ENCODE results near the gene SLC6A13. TPM values are rescaled to one million over a fixed set of nuclear protein-coding genes. Genes with fewer than 3 reads are reported as not detected.

The SLC6A13 gene
- total RNA-seq, 6 experiments from 2014 or later = 2.0 to 70.6 (median 14.4) TPM

GRCh38 chr12:262113-262512 is 523 bp downstream of the SLC6A13 start:
- ATAC-seq = no peak
- Histone ChIP-seq H3K27ac (no peak overlapping the region), H3K9me3 (no peaks in the 10 kb centered on the region), H3K36me3 (no peaks in the 10 kb centered on the region), H3K4me3 (no peak overlapping the region), H3K4me1 (peaks cover 0 to 14% (median 3%) of the 10 kb centered on the region in 4 donors), H3K27me3 (no peaks in the 10 kb centered on the region)
- intact Hi-C loops (cut with DNase I) = no loop called here
- TF ChIP-seq POLR2A (IDR thresholded peaks at IDR 0.05) (no peak), CTCF (IDR thresholded peaks at IDR 0.05) (no peak)
- no peak for DNase-seq

GRCh38 chr12:257521-258321 is 4.9 kb downstream of the SLC6A13 start:
- no peaks in the 10 kb centered on the region for H3K9me3 ChIP-seq
- H3K4me3 ChIP-seq = no peak overlapping the region
- H3K36me3 ChIP-seq = no peaks in the 10 kb centered on the region
- intact Hi-C loops (cut with DNase I) = no loop called here
- ATAC-seq (peak; percentile 71 to 88 (median 80)), DNase-seq (no peak)
- TF ChIP-seq POLR2A (IDR thresholded peaks at IDR 0.05) (no peak), CTCF (IDR thresholded peaks at IDR 0.05) (no peak)
- peaks cover 0 to 14% (median 3%) of the 10 kb centered on the region in 4 donors for H3K4me1 ChIP-seq
- H3K27me3 ChIP-seq = no peaks in the 10 kb centered on the region
- 66% methylated on average over 2 of the region's 14 CpGs for WGBS (ENCODE audit: insufficient coverage, low coverage, low lambda C conversion rate, missing lambda C conversion rate)
- H3K27ac ChIP-seq = no peak overlapping the region

GRCh38 chr12:256958-257357 is 5.7 kb downstream of the SLC6A13 start:
- DNase-seq (no peak), ATAC-seq (no peak)
- no peak overlapping the region for H3K4me3 ChIP-seq
- H3K9me3 ChIP-seq = no peaks in the 10 kb centered on the region
- H3K27me3 ChIP-seq = no peaks in the 10 kb centered on the region
- H3K27ac ChIP-seq = no peak overlapping the region
- TF ChIP-seq CTCF (IDR thresholded peaks at IDR 0.05) (no peak), POLR2A (IDR thresholded peaks at IDR 0.05) (no peak)
- 65% methylated on average over 3 of the region's 3 CpGs for WGBS (ENCODE audit: insufficient coverage, low coverage, low lambda C conversion rate, missing lambda C conversion rate)
- intact Hi-C loops (cut with DNase I) = no loop called here
- H3K4me1 ChIP-seq = peaks cover 0 to 14% (median 3%) of the 10 kb centered on the region in 4 donors
- H3K36me3 ChIP-seq = no peaks in the 10 kb centered on the region

GRCh38 chr12:256225-256624 is 6.4 kb downstream of the SLC6A13 start:
- no peak for DNase-seq
- Histone ChIP-seq H3K4me3 (no peak overlapping the region), H3K9me3 (no peaks in the 10 kb centered on the region), H3K27ac (no peak overlapping the region), H3K27me3 (no peaks in the 10 kb centered on the region), H3K4me1 (peaks cover 0 to 14% (median 3%) of the 10 kb centered on the region in 4 donors), H3K36me3 (no peaks in the 10 kb centered on the region)
- TF ChIP-seq CTCF (IDR thresholded peaks at IDR 0.05) (no peak), POLR2A (IDR thresholded peaks at IDR 0.05) (no peak)
- ATAC-seq = no peak
- intact Hi-C loops (cut with DNase I) = no loop called here
- WGBS (ENCODE audit: insufficient coverage, low coverage, low lambda C conversion rate, missing lambda C conversion rate) = 89% methylated on average over 5 of the region's 6 CpGs

All from right lobe of liver (tissue), 6 donors.